ENCODE measurements around the gene SGSH.

DNA sequence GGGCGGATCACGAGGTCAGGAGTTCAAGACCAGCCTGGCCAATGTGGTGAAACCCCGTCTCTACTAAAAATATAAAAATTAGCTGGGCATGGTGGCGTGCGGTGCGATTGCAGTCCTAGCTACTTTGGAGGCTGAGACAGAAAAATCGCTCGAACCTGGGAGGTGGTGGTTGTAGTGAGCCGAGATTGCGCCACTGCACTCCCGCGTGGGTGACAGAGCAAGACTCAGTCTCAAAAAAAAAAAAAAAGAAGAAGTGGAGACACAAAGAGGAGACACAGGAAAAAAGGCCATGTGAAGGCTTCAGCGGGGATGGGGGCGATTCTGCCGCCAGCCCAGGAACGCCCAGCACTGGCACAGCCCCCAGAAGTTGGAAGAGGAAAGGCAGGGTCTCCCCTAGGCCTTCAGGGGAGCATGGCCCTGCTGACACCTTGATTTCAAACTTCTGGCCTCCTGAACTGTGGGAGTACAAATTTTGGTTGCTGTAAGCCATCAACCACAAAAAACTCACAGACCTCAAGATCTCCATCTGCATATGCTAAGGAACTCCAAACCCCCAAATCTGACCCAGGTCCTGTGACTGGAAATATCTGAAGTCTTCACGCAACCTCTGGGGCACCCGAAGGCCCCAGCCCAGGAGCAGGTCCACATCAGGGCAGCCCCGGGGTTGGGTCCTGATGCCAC lies 7.0 kb downstream of the SGSH start:
- TF ChIP-seq, protein P1, sequence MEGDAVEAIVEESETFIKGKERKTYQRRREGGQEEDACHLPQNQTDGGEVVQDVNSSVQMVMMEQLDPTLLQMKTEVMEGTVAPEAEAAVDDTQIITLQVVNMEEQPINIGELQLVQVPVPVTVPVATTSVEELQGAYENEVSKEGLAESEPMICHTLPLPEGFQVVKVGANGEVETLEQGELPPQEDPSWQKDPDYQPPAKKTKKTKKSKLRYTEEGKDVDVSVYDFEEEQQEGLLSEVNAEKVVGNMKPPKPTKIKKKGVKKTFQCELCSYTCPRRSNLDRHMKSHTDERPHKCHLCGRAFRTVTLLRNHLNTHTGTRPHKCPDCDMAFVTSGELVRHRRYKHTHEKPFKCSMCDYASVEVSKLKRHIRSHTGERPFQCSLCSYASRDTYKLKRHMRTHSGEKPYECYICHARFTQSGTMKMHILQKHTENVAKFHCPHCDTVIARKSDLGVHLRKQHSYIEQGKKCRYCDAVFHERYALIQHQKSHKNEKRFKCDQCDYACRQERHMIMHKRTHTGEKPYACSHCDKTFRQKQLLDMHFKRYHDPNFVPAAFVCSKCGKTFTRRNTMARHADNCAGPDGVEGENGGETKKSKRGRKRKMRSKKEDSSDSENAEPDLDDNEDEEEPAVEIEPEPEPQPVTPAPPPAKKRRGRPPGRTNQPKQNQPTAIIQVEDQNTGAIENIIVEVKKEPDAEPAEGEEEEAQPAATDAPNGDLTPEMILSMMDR (conservative IDR thresholded peaks at IDR 0.05; ENCODE audit: low read depth, low read length): no peak
- TF ChIP-seq EZH2 (IDR thresholded peaks at IDR 0.05; ENCODE audit: borderline replicate concordance, low read depth, low read length, poor library complexity, severe bottlenecking): no peak

All from A673 (cell line).